HuH-7 (cell line): ENCODE data around the gene AOX1.
"Not testable (repeated sequence)": the region's sequence is repeated elsewhere in the genome, so short reads cannot be mapped to it uniquely, and the experiment has no call there.

ENCODE experiments used
- DNase-seq: peaks from one replicate; pipeline ENCODE4 v3.0.0; 2011; ENCODE audit warnings: low spot score

Gene AOX1

DNA sequence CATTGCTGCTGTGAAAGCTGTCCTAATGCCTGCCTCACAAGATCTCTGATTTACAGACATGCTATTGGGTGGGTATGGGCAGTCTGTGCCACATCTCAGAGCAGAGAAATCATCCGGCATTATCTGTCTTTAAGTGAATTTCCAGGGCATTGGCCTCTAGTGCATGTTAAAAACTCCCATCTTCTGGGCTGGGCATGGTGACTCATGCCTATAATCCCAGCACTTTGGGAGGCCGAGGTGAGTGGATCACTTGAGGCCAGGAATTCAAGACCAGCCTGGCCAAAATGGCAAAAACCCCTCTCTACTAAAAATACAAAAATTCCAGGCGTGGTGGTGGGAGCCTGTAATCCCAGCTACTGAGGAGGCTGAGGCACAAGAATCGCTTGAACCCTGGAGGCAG is 42.6 kb downstream of the AOX1 start:
- DNase-seq: not testable (repeated sequence)

DNA sequence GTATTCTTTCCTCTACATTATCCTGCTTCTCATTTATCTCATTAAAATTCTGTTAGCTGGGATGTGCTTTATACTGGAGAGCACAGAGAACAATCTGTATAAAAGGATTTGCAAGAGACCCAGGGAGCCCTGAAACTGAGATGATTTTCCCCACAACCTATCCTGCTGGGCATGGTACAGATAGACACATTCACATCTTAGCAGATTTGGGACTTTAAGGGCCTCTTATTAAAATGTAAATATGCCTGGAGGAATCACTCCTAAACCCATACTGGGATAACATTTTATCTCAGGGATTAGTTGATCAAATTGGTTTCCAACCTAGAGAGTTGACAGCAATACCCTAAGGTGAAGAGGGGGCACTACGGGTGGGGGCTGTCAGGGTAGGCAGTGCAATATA is 45.5 kb downstream of the AOX1 start:
- no peak for DNase-seq

DNA sequence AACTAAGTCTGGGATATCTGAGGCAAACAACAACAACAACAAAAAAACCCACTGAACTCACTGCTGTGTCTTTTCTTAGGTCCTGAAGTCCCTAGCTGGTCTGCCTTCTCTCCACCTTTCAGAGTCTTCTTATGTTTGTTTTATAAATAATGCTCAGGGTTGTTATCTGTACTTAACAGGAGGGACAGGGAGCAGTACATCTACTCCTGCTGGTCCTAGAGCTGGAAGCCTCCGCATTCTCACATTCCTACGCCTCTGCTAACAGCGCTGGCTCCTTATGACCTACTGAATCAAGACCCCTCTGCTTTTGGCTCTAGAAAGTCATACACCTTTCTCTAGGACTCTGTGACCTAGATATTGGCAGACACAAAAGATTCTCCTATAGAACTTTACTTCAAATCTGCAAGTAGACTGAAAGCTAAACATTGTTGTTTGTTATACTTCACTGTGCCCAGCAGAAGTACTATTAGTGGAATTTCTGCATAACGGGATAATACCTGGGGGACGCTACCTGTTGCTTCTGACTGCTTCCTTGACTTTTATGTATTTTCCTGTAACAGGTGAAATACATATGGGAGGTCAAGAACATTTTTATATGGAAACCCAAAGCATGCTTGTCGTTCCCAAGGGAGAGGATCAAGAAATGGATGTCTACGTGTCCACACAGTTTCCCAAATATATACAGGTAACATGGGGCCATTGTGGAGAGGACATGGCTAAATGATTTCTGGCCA is 48.6 kb downstream of the AOX1 start:
- DNase-seq: no peak

DNA sequence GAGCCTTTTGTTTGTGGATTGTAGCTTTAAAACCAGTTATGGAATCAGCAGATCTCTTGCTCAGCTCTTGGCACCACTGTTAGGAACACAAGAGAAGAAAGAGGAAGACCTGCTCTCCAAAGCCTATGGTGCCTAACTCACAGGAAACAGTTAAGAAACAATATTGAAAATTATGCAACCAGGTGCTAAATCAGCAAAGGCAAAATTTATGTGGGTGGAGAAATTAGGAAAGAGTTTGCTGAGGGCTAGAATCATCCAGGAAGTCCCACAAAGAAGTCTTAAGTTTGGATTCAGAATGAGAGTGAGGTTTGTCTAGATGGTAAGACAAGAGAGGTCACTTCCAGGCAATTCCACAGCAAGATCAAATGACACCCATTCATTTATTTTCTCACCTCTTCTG is 49.4 kb downstream of the AOX1 start:
- DNase-seq: no peak

DNA sequence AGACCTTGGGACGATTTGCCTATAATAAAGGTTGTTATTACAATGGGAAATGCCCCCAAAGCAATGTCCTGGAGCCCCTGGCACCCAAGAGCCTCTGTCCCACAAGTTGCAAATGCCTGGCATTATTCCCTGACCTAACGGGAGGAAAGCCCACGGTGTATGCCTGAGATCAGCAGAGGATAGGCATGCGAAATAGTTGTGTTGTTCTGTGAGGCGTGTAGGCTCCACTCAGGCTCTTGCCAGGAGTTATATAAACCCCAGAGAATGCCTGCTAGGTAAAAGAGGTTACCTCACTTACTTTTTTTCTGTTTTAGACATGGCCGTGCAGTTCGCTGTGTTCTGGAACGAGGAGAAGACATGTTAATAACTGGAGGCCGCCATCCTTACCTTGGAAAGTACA is 52.1 kb downstream of the AOX1 start:
- DNase-seq: no peak

DNA sequence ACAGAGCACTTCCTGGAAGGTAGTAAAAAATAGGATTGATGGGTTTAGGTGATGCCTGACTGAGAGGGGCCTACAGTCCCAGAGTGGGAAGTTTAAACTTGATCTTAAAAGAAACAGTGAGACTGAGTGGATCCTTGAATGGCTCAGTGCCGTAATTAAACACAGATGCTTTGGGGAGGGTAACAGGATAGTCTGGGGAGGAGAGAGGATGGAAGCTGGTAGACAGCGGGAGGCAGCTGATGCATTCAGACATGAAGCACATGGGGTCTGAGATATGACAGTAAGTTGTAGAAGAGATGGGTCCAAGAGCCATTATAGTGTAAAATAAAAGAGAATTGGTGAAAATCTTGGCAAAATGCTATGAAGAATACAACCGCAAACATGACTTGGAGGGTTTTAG is 54.4 kb downstream of the AOX1 start:
- DNase-seq: no peak

DNA sequence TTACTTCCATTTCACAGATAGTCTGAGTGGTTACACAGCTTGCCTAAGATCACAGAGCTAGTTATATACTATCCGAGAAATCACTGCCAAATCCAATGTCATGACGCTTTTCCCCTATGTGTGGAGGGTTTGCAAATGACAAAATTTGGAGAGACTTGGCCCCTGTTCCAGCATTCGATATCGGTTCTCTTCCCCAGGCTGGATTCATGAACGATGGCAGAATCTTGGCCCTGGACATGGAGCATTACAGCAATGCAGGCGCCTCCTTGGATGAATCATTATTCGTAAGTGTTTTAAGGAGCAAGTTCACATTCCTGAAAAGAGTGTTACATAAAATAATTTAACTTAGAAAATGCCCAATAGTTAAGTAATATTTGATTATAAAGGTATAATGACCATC is 55.1 kb downstream of the AOX1 start:
- DNase-seq: no peak

DNA sequence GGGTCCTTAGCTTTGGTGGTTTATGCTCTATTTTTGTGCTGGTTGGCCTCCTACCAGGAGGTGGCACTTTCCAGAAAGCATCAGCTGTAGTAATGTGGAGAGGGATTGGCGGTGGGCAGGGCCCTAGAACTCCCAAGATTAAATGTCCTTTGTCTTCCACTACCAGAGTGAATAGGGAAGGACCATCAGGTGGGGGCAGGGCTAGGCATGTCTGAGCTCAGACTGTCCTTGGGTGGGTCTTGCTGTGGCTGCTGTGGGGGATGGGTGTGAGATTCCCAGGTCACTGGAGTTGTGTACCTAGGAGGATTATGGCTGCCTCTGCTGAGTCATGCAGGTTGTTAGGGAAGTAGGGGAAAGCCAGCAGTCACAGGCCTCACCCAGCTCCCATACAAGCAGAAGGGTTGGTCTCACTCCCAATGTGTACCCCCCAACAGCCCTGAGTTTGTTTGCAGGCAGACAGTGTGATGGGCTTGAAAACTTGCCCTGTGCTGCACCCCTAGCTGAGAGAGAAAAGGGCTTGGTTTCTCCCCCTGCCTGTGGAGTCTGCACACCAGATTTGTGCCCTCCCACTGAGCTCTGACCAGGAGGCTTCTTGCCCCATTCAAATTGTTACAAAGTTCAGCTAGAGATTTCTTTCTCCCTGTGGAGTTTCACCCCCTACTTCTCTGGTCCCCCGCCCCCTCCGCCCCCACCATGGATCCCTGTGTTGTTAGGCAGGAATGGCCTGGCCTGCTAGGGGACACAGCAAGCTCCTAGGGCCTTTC is 62.9 kb downstream of the AOX1 start:
- not testable (repeated sequence) for DNase-seq

DNA sequence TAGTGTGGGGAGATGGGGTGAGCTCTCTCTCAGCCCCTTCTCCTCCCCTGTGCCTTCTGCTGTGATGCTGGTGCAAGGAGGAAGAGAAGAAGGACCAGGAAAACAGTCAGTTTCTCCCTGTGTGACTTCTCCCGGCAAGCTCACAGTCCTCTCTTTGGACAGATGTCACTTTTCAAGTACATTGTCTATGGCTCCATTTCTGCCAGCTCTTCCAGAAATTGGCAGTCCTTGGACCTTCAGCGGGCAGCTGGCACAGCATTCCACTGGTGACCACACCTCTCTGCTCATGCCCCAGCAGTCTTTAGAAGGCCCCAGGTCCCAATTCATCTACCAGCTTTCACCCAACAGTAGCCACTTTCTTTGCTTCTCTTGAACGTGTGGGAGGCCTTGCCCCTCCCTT is 63.9 kb downstream of the AOX1 start:
- no peak for DNase-seq

DNA sequence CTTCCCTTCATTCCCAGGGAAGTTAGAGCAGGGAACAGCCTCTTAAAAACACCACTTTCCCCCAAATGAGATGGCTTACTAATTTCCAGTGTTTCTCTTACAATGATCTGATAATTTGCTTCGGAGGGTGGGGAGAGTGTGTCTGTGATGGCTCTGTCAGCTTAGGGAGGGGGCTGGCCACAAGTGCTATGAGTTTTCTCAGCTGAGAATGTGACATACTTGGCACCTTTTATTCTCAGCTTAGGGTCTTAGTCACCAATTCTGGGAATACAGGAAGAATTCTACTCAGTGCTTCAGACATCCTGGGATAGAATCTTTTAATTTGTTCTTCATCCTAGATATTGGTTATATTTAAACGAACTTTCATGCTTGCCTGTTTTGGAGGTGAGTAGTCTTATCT is 64.4 kb downstream of the AOX1 start:
- DNase-seq: no peak

DNA sequence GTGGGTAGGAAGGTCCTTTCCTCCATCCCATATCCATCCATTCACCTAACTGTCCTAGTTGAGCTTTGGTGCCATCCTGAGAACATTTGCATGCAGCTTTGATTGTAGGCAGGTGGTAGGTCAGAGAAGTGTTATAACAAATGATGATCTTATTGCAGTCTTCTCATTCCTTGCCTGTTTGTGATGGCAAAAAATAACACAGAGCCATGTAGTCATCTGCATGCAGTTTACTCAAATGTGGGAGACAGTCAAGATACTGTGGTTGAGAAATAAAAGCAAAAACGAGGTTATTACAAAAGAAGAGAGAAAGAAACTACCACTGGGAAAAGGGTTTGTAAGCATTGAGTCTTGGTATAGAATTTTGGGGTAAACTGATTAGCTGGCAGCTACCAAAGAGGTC is 66.3 kb downstream of the AOX1 start:
- no peak for DNase-seq

DNA sequence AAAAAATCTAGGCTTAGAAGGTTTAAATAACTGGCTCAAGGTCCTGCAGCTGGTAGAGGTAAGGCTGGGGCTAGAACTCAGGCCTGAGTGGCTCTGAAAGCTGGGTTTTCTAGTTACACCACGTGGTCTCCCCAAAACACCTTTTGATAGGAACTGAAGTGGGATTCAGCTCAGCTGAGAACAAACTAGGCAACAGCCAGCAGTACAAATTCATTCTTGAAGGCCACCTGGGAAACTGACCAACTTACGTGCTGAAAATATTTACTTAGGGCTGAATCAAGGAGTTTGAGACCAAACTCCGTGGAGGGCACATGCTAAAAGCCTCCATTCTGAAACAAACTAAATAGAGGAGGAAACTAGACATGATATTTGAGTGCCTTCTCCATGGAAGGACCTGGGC is 67.2 kb downstream of the AOX1 start:
- DNase-seq: no peak

DNA sequence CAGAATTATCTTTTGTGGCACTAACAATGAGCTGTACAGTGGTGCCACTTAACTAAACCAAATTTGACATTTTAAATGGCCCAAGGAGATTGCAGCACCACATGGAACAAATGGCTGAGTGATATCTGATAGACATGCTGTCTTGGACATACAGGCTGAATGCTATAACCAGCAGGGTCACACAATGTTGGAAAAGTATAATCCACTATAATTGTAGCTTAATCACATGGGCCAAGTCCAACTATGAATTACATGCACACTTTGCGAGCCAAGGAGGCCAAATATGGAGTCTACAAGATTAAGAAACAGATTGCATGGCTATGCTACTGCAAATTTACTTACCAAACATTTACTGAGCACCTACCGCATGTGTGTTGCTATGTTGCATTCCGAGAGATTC is 69.0 kb downstream of the AOX1 start:
- DNase-seq: no peak

DNA sequence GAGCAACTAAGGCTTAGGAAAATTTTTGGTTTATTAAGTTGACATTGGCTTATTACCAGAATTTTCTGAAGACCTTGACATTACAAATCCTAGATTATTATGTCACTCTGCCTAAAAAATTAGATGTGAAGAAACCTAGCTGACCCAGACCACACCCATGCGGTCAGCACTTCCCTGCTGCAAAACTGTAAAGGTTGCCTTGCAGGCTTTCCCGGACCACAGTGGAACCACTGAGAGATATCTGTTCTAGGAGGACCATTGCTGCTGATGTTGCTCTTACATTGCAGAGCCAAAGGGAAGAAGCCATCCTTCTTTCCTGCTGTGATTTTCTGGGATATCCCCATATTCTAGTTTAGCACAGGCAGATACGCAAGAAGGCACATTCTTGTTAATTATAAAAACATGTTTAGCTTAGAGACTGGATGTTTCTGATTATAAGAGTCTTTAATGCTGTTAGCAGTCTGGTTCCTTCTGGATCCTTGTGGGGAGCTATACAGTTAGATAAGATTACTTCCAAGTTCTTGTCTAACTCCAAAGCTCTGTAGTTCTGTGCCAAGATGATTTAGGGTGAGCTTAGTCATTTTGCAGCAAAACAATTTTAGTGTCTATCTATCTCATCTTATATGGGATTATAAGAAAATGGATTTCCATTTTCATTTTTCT is 70.2 kb downstream of the AOX1 start:
- DNase-seq: no peak

DNA sequence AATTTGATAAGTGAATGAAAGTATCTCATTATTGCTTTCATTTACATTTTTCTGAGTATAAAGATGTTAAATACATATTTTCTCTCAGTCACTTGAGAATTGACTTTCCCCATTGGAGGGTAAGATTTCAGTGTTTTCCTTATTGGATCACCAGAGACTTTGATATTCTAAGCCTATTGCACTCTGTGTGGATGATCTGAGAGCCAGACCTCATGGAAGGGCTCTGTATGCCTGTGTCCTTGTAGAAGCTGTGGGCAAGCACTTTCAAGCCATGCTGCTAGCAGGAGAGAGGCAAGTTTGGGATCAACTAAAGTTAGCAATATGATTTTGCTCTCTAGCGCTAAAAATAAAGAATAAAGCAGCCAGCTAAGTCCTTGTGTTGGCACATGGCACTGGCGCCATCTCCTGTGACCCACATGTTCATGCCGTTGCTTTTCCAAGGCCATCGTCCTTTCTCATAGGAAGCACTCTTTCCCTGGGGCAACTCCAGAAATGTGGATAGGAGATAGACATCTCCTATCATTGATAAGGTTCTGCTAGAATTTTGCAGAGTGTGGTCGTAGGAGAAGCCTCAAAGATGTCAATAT is 72.6 kb downstream of the AOX1 start:
- DNase-seq: no peak

DNA sequence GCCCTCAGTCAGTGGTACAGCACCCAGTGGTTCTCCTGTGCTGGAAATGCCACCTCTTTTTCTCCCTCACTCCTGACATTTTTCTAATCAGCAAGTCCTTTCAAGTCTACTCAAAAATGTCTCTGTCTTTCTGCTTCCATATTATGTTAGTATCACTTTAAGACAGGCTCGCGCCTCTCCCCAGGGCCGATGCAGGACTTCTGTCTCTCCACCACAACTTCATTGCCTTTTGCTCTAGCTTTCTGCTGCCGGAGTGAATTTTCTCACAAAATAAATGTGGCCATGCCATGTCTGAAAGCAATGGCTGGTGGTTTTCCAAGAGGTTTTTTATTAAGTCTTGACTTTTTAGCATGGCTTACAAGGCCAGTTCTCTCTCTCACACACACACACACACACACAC is 73.6 kb downstream of the AOX1 start:
- no peak for DNase-seq

DNA sequence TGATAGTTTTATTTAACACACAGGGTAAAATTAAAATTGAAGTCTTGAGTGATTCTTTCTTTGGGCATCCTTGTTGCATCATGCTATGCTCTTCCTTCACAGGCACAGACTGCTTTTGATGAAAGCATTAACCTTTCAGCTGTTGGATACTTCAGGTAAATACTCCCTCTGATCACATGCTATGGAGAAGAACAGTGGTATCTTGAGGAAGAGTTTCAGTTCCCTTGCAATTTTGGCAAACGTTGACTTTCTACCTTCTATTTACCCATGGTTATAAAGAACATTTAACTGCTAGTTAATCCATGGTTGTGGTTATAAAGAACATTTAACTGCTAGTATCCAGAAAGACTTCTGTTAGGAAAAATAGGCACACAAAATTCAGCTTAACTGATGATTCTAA is 75.7 kb downstream of the AOX1 start:
- DNase-seq: no peak

DNA sequence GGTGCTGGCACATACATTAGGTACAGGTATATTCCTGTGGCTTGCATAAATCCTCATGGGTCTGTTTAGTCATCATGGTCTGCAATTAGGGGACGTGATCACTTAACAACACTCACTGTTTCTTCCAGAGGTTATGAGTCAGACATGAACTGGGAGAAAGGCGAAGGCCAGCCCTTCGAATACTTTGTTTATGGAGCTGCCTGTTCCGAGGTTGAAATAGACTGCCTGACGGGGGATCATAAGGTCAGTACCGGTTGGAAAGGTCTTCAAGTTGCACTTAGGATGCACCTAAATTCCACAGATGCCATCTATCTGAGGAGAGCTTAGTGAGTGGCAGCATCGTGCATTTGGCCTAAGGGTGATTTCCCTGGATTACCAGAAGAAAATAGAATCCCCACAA is 76.9 kb downstream of the AOX1 start:
- DNase-seq: no peak

DNA sequence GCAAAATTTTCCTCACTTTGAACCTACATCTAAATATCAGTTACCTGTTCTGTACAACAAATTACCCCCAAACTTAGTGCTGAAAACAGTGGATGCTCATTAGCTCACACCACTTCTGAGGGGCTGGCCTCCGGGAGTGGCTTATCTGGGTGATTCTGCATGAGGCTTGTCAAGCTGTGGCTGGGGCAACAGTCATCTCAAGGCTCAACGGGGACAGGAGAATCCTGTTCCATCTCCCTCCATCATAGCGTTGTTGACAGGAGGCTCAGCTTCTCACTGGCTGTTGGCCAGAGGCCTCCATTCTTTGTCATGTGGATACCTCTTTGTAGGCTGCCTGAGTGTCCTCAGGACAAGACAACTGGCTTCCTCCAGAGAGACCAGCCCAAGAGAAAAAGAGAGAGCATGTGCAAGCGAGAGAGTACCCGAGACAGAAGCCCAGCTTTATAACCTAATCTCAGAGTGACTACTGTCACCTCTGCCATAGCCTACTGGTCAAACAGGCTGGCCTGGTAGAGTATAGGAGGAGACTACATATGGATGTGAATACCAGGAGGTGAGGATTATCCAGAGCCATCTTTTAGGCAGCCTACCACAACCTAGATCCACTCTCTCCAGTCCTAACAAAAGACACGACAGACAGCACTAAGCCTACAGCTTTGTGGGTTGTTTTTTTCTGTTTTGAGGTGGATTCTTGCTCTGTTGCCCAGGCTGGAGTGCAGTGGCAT is 79.1 kb downstream of the AOX1 start:
- DNase-seq: no peak

DNA sequence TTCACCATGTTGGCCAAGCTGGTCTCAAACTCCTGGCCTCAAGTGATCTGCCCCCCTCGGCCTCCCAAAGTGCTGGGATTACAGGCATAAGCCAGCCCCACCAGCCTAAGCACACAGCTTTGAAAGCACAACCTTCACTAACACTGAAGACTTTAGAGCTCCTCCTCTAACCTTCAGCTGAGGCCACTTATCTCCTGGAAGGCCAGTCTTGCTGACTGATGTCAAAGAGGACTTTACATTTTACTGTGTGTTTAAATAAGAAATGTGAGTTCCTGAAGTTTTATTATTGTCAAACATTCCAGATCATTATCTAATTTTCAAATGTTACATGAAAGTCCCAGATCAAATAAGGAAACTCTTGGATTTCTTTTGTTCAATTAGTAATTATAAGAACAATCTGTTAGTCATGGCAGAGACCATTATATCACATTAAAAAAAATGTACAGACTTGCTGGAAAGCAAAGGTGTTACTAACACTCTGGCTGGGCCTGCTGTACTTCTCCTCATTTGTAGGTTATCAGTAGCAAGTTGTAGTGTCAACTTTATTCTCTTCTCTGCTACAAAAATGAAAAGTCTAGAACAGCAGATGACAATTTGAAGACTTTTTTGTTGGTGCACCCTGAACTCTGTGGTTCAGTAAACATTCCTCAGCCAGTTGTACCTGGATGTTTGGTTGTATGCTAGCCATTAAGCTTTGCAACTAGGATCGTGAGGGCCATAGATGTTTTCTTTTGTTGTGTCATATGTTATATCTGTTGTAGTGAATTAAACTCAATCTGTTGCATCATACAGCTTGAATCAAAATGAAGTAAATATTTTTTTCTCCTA is 80.0 kb downstream of the AOX1 start:
- DNase-seq: no peak

DNA sequence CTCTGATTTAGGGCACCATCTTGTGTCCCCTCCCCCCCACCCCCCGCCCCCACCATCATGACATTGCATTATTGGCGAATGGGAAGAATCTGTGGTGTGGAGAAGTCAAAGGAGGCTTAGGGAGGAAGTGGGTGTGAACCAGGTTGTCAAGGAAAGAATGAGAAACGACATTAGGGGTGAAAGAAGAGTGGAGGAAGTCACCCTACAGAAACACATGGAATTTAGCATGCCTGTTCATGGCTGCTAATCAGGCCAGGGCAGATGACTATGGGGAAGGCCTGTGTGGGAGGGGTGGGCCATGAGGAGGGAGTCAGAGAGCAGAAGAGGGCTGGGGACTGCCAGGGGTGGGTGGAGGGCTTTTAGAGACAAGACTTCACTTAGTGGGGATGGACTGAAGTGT is 81.6 kb downstream of the AOX1 start:
- no peak for DNase-seq
